Measurements from ENCODE around the gene CHCHD6. TPM values are rescaled to one million over a fixed set of nuclear protein-coding genes. Genes with fewer than 3 reads are reported as not detected.

CHCHD6 gene
- total RNA-seq, 1 donor from 2014 or later, result 30.2 TPM

- Mint-ChIP-seq H3K27ac (no peak overlapping the region), H3K9me3 (ENCODE audit: low read depth) (peaks cover 3% of the 10 kb centered on the region), H3K4me3 (ENCODE audit: low read depth) (no peak overlapping the region), H3K4me1 (ENCODE audit: low read depth) (no peaks in the 10 kb centered on the region), H3K27me3 (no peaks in the 10 kb centered on the region), H3K36me3 (ENCODE audit: insufficient read depth) (no peaks in the 10 kb centered on the region)
- no peak for TF ChIP-seq CTCF (IDR thresholded peaks at IDR 0.05; ENCODE audit: unreplicated experiment)
- DNase-seq (ENCODE audit: low spot score, unreplicated experiment), result no peak
These were observed 133.7 kb downstream of the CHCHD6 start for GRCh38 chr3:126837773-126838172.

GRCh38 chr3:126845920-126846715 lies 142.1 kb downstream of the CHCHD6 start:
- peaks cover 28% of the 10 kb centered on the region for H3K4me1 Mint-ChIP-seq (ENCODE audit: low read depth)

GRCh38 chr3:126847061-126847460 lies 143.0 kb downstream of the CHCHD6 start:
- H3K36me3 Mint-ChIP-seq (ENCODE audit: insufficient read depth), result no peaks in the 10 kb centered on the region
- H3K4me1 Mint-ChIP-seq (ENCODE audit: low read depth), result peaks cover 32% of the 10 kb centered on the region
- no peak overlapping the region for H3K27ac Mint-ChIP-seq
- peaks cover 2% of the 10 kb centered on the region for H3K9me3 Mint-ChIP-seq (ENCODE audit: low read depth)
- H3K27me3 Mint-ChIP-seq, result no peaks in the 10 kb centered on the region
- no peak overlapping the region for H3K4me3 Mint-ChIP-seq (ENCODE audit: low read depth)
- DNase-seq (ENCODE audit: low spot score, unreplicated experiment), result no peak
- TF ChIP-seq CTCF (IDR thresholded peaks at IDR 0.05; ENCODE audit: unreplicated experiment), result no peak

More at GRCh38 chr3:126845920-126846715, 142.1 kb downstream of the CHCHD6 start:
- H3K27me3 Mint-ChIP-seq, result no peaks in the 10 kb centered on the region
- no peaks in the 10 kb centered on the region for H3K36me3 Mint-ChIP-seq (ENCODE audit: insufficient read depth)
- no peak for TF ChIP-seq CTCF (IDR thresholded peaks at IDR 0.05; ENCODE audit: unreplicated experiment)
- no peak overlapping the region for H3K27ac Mint-ChIP-seq
- no peak for DNase-seq (ENCODE audit: low spot score, unreplicated experiment)
- H3K4me3 Mint-ChIP-seq (ENCODE audit: low read depth), result no peak overlapping the region
- H3K9me3 Mint-ChIP-seq (ENCODE audit: low read depth), result peaks cover 2% of the 10 kb centered on the region

GRCh38 chr3:126848991-126849390 lies 145.0 kb downstream of the CHCHD6 start:
- no peak for DNase-seq (ENCODE audit: low spot score, unreplicated experiment)
- Mint-ChIP-seq H3K4me1 (ENCODE audit: low read depth) (peaks cover 48% of the 10 kb centered on the region), H3K9me3 (ENCODE audit: low read depth) (peaks cover 2% of the 10 kb centered on the region), H3K4me3 (ENCODE audit: low read depth) (no peak overlapping the region), H3K36me3 (ENCODE audit: insufficient read depth) (no peaks in the 10 kb centered on the region), H3K27me3 (no peaks in the 10 kb centered on the region), H3K27ac (no peak overlapping the region)
- no peak for TF ChIP-seq CTCF (IDR thresholded peaks at IDR 0.05; ENCODE audit: unreplicated experiment)

- Mint-ChIP-seq H3K27ac (no peak overlapping the region), H3K36me3 (ENCODE audit: insufficient read depth) (no peaks in the 10 kb centered on the region), H3K27me3 (no peaks in the 10 kb centered on the region), H3K4me1 (ENCODE audit: low read depth) (peaks cover 48% of the 10 kb centered on the region), H3K4me3 (ENCODE audit: low read depth) (no peak overlapping the region), H3K9me3 (ENCODE audit: low read depth) (peaks cover 2% of the 10 kb centered on the region)
- TF ChIP-seq CTCF (IDR thresholded peaks at IDR 0.05; ENCODE audit: unreplicated experiment), result no peak
- DNase-seq (ENCODE audit: low spot score, unreplicated experiment), result no peak
These were observed 145.7 kb downstream of the CHCHD6 start for GRCh38 chr3:126849768-126850167.
